Upper lobe of left lung (tissue), 4 donors: ENCODE data around the gene WFIKKN2.

Source experiments
- CTCF ChIP-seq, 6 experiments: fragments of 450-650 bp in 4 of 6; fragments of 200-600 bp in 2 of 6; sonication (generic) in 2 of 6; IDR thresholded peaks; one replicate each; pipeline ENCODE4 v1.5.1; 2016 to 2019; ENCODE audit warnings: antibody characterized with exemption in 6 of 6
- POLR2A ChIP-seq, 4 donors: fragments of 450-650 bp; IDR thresholded peaks; one replicate each; pipeline ENCODE4 v1.5.1; 2016 to 2017; ENCODE audit warnings: antibody characterized with exemption in 4 of 4, mild to moderate bottlenecking in 2 of 4
- POLR2AphosphoS5 ChIP-seq, 2 donors: sonication (generic); formaldehyde crosslinking; IDR thresholded peaks; one replicate each; pipeline ENCODE4 v1.5.1; 2017; ENCODE audit warnings: antibody characterized with exemption in 2 of 2

GRCh38 chr17:50881182-50881581, 45.8 kb downstream of the WFIKKN2 start:
- TF ChIP-seq CTCF (IDR thresholded peaks at IDR 0.05) = no peak
- no peak for TF ChIP-seq POLR2AphosphoS5 (IDR thresholded peaks at IDR 0.05)
- no peak for TF ChIP-seq POLR2A (IDR thresholded peaks at IDR 0.05)
